GM18526 (cell line): ENCODE data around the gene DNER.

Source experiments
- POLR2A ChIP-seq: IDR thresholded peaks from 3 replicates; pipeline ENCODE4 v1.6.1; 2011; ENCODE audit not compliant: insufficient read length; ENCODE audit errors: extremely low read depth

The DNER gene

DNA sequence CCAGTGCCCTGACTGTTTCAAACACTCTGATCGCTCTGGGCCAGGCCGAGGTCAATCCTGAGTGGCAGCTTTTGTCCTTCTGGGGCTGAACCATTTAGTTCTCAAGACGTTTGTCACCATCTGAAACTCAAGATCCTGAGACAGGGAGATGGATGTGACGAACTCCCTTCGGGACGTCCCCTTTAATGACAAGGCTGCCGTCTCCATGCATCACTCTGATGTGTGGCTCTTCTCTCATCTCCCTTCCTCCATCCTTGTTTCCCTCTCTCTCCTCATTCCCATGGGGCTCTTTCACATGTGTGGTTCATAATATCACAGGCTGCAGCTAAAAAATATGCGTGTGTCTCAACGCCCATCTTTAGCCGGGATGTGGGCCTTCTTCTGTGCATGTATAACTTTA lies 189.6 kb downstream of the DNER start:
- TF ChIP-seq POLR2A = no peak

DNA sequence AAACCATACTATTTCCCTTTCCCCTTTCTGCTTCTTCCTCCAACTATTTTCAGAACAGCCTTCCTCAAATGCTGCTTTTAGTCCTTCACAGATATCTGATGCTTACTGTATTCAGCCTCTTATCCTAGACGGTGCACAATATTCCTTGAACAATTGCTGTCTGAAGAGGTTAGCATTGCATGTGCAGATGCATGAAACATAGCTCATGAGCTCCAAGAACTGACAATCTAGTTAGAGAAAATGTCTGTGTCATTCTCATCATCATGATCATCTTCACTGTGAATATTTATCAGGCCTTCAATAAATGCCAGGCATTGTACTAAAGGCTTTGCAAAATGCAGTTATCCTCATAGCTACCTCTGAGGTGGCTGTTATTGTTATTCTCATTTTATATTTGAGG lies 190.7 kb downstream of the DNER start:
- TF ChIP-seq POLR2A = no peak

DNA sequence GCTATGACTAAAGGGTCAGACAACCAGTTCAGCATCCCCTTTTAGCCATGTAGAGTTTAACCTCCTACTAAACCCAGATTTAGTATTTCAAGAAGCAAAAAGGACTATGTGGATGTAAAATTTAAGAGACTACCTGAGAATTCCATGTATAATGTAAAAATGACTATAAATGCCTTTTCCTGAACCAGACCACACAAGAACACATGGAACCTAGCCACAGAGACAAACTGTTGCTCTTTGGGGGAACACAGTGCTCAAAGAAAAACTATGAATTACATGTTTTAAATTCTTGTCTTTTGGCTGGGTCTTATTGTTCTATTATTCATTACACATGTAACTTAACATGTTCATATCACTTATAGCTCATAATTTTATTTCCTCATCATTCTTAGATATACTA lies 192.8 kb downstream of the DNER start:
- TF ChIP-seq POLR2A = no peak

DNA sequence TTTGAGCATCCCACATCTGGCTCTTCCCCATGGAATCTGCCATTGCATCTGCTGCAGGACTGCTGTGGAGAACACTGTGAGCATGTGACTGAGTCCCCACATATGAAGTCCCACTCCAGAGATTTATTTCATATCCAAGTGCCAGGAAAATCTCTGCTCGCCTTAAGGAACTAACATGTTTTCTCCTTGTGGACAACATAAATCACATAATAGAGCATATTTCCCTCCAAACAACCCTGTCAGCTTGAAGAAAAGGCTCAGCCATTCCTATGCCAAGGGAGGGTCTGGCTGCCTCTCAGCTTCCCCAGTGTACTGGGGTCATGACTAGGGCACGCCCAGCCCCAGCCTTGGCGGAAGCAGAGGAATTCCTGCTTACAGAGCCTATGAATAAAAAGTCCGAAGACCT lies 193.7 kb downstream of the DNER start:
- no peak for TF ChIP-seq POLR2A

DNA sequence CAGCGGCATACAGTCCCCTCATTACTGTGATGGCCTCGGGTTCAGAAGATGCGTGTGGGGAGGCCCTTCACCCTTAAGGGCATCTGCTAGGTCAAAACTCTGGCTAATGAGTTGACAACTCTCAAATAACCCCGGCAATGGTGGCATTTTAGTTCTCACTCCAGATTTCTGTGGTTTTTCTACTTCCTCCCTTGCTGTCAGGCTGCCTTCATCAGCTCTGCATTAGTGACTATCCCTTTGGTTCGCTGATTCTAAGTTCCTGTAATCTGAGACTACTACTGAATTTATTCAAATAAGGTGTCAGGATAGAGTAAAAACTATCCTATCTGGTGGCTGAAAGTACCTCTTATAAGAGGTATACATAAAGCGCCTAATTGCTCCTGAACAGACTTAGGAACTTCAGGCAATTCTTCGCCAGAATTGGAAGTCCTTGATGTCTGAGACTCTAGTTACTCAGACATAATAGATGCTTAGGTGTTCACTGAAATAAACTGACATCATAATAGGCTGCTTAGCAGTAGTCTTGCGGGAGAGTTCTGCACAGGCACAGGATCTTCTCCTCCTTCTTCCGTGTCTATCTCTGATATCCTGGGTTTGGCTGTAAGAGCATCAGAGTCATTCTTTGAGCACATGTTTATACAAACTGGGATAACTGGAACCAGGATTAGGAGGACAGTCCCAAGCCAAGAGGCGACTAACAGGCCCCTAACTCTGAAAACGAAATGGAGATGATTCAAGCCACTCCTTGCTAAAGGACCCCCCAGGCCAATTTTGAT lies 194.5 kb downstream of the DNER start:
- TF ChIP-seq POLR2A = no peak

DNA sequence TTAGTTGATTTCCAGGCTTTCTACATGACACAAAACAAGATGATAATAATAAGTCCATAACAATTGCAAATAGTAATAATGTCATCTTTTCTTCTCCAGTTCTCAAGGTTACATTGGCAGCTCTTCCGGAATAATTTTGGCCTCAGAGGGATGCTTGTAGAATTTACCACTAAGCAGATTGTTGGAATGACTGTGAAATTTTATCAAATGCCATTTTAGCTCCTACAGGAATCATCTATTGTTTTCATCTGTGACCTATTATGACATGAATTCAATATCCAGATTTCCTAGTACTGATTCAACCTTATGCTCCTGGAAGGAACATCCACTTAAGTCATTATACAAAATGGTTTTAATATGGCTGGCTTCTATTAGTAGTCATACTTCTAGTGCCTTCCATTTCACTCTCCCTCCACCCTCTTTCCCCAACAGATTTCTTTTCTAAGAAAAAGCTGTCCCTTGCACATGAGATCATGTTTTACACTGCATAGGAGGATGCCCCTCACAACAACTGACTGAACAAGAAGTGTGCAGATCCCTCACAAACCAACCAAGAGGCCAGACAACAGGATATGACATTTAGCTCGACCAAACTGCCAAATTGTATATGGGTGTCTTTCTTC lies 200.0 kb downstream of the DNER start:
- no peak for TF ChIP-seq POLR2A

DNA sequence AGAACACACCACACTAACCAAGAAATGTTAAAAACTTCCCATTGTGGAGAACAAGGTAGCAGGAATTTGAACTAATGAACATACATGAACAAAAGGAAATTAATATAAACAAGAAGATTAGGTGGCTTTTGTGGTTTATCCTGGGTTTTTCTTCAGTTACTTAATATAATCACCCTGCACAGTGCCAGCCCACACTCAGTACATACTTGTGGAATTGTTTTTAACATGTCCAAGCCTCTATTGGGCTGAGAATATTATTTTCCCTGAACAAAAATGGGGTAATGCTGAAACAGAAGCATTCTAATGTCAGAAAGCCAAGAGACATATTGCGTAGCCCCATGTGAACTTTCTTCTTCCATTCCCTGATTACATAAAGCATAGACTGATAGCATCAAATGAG lies 202.8 kb downstream of the DNER start:
- TF ChIP-seq POLR2A = no peak

DNA sequence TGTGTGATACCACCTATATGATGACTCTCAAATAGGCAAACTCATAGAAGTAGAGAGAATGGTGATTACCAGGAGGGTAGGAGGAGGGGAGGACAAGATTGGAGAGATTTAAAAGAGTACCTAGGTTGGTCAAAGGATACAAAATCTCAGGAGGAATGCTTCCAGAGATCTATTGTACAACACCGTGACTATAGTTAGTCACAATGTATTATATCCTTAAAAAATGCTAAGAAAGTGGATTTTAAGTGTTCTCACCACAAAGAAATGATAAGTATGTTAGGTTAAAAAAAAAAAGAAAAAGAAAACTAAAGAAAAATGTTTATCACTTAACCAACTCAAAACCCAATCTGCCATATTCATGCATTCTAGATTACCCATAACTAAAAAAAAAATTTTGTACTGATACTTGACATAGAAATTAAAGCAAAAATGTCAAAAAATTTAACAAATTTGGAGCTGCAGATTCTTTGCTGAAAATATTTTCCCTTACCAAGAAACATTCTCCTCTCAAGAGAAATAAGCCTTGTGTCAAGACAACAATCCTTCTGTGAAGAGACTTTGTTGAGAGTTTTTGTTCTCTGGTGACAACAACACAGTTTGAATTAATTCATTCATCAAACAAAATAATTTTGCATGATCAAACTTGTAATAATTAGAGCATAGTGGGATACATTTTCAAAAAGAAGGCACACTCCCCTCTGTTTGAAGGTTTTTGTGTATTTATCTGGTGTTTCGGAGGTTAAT lies 213.1 kb downstream of the DNER start:
- TF ChIP-seq POLR2A = no peak

DNA sequence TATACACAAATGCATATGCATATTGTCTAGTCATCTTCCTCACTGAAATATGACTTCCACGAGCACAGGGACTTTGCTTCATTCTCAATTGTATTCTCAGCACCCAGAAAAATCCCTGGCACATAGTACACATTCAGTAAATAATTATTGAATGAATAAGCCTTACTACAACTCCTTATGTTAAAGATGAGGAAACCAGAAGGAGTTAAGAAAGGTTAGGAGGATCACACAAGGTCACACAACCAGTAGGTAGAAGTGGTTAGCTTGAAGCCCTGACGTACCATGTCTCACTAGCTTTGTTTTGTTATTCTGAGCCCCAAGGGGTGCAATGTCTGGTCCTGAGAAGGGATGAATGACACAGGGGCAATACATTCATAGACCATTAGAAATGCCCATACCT lies 222.3 kb downstream of the DNER start:
- no peak for TF ChIP-seq POLR2A

DNA sequence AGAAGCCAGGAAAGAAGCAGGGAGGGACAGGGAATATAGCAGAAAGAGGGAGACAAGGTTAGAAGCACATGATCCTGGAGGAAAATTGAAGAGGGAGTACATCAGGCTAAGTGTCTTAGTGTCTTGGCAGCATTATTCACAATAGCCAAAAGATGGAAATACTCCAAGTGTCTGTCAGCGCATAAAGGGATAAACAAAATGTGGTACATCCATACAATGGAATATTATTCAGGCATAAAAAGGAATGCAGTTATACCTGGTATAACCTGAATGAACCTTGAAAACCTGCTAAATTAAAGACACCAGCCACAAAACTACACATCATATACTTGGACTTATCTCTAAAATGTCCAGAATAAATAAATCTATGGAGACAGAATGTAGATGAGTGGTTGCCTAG lies 224.2 kb downstream of the DNER start:
- no peak for TF ChIP-seq POLR2A

DNA sequence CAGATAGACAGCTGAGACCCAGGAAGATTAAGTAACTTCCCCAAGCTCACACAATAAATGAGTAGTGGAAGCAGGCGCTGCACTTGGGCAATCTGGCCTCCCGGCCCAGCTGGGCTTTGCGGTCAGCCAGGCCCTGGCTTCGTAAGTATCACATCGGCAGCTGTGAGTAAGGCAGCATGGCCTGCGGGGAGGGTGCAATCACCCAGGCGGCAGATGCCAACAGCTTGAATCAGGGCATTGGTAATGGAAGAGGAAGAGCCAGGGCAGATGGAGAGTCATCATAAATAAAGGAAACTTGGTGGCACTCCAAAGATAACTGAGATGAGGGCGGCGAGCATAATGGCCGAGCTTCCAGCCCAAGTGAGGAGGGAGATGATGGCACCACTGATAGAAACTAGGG lies 225.3 kb downstream of the DNER start:
- no peak for TF ChIP-seq POLR2A

DNA sequence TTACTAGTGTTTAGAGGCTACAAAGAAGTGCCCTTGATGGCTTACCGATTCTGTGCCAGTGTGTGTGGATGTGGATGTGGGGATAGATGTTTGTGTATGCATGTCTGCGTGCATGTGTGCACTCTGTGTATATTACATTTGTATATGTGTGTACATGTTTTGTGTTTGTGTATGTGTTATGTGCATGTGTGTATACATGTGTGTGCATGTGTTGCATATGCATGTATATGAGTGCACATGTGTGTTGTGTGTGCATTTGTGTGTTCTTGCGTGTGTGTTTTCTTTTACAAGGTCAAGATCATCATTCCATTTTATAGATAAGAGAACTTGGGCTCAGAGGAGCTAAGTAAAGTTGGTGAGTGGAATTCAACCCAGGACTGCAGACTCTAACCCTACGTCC lies 226.1 kb downstream of the DNER start:
- TF ChIP-seq POLR2A = no peak

DNA sequence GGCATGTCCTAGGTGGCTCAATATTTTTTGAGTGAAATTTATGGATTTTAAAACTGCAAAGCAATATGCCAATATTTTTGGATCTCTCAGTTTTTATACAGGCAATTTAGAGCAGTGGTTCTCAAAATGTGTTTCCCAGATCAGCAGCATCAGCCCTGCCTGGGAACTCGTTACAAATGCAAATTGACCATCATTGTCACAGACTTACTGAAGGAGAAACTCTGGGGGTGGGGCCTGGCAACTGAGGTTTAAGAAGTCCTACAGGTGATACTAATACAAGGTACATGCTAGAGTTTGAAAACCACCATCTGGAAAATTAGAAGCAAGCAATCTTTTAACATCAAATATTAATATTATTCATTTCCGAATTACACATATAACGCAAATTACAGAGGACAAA lies 227.7 kb downstream of the DNER start:
- no peak for TF ChIP-seq POLR2A

DNA sequence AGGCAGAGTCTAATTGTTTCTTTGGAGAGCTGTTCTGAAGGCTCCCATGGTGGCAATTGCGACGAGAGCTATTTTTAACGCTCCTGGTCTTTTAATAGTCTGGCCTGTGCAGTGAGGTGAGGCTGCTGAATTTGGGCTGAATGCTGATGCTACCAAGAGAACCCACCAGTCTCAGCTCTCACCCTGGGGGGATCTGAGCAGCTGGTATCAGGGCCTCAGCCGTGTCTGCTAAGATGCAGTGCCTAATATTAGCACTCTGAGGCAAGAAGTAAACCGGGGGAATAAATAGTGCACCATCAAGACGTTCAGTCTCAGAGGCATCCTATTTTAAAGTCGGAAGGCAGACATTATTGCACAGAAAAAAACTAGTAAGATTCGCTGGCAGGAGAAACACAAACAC lies 228.5 kb downstream of the DNER start:
- no peak for TF ChIP-seq POLR2A

DNA sequence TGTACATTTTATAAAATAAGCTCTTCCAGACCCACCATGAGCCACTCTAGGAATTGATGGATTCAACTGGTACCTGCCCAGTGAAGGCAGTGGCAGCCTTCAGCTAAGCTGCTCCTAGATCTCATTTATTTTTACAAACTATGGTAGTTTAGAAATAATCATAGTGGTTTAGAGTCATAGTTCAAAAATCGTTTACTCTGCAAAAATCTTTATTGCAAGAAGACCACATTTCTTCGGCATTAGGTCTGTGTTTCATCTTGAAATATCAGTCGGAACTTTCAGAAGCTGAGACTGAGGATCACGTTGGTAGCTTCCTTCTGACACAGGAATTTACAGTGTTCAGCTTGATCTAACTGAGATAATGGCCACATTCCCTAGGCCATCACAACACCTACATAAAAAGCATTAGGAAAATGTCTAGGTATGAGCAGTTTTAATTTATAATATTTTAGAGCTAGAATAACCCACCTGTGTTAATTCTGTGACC lies 237.0 kb downstream of the DNER start:
- no peak for TF ChIP-seq POLR2A

DNA sequence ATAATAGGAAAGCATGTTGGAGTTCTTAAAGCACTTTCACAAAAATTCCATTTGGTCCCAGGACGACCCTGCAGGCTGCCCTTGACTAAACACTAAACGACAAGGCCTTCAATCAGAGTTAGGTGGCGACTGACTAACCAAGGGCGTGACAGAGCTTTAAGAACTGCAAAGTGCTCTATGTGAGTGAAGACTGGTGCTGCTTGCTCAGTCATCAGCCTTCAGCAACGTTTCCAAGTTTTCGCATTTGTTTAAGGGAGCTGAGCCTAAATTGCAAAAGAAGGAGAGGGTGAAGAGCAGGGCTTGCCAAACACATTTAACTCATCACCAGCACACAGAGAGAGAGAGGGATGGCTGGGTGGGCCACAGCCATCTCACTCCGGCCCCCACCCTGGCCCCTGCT lies 238.6 kb downstream of the DNER start:
- TF ChIP-seq POLR2A = no peak
